GM20431 (cell line): Measurements from ENCODE around the gene SPDYA.

Experiments
- in situ Hi-C: fragments of 300-500 bp; cut with MseI, MboI; formaldehyde crosslinking; loops from one replicate; pipeline ENCODE4 v1.15.0; 2020; ENCODE audit warnings: low sequenced_read_pairs; ENCODE audit not compliant: unreplicated experiment

Gene SPDYA

GRCh38 chr2:28822036-28822435, 11.4 kb downstream of the SPDYA start:
- in situ Hi-C loops = no loop called here

- in situ Hi-C loops = no loop called here
Measured at GRCh38 chr2:28824207-28824606, 13.6 kb downstream of the SPDYA start.

GRCh38 chr2:28824870-28825269, 14.2 kb downstream of the SPDYA start:
- in situ Hi-C loops = no loop called here

- in situ Hi-C loops = no loop called here
Measured at GRCh38 chr2:28828382-28828781, 17.7 kb downstream of the SPDYA start.

GRCh38 chr2:28833740-28834470, 23.3 kb downstream of the SPDYA start:
- in situ Hi-C loops = no loop called here

GRCh38 chr2:28835781-28836180, 25.1 kb downstream of the SPDYA start:
- in situ Hi-C loops = no loop called here

GRCh38 chr2:28838971-28839370, 28.3 kb downstream of the SPDYA start:
- in situ Hi-C loops = no loop called here

GRCh38 chr2:28842042-28842441, 31.4 kb downstream of the SPDYA start:
- in situ Hi-C loops = no loop called here

GRCh38 chr2:28855193-28855592, 44.6 kb downstream of the SPDYA start:
- in situ Hi-C loops = no loop called here

GRCh38 chr2:28855977-28856376, 45.3 kb downstream of the SPDYA start:
- in situ Hi-C loops = no loop called here

GRCh38 chr2:28868611-28869010, 58.0 kb downstream of the SPDYA start:
- in situ Hi-C loops = no loop called here

- in situ Hi-C loops = no loop called here
Measured at GRCh38 chr2:28869494-28870145, 59.0 kb downstream of the SPDYA start.

- in situ Hi-C loops = no loop called here
Measured at GRCh38 chr2:28870146-28870891, 59.7 kb downstream of the SPDYA start, which contains the start of gene TRMT61B. TRMT61B (minus strand) TSS chr2:28870309; CDS start chr2:28870277, 32 bp downstream.

- in situ Hi-C loops = no loop called here
Measured at GRCh38 chr2:28871620-28872019, 61.0 kb downstream of the SPDYA start.

- in situ Hi-C loops = no loop called here
Measured at GRCh38 chr2:28880193-28880592, 69.6 kb downstream of the SPDYA start.

GRCh38 chr2:28893488-28893887, 82.9 kb downstream of the SPDYA start:
- in situ Hi-C loops = no loop called here

GRCh38 chr2:28894470-28895188, 84.0 kb downstream of the SPDYA start, which contains the start of gene WDR43:
WDR43 (plus strand) TSS chr2:28894667; CDS start chr2:28894699, 32 bp downstream.
- in situ Hi-C loops = no loop called here

GRCh38 chr2:28895189-28895893, 84.7 kb downstream of the SPDYA start:
- in situ Hi-C loops = no loop called here

GRCh38 chr2:28896906-28897305, 86.3 kb downstream of the SPDYA start:
- in situ Hi-C loops = no loop called here

- in situ Hi-C loops = no loop called here
Measured at GRCh38 chr2:28898048-28898447, 87.4 kb downstream of the SPDYA start.
